ENCODE data around the gene PDCD11. TPM values are rescaled to one million over a fixed set of nuclear protein-coding genes. Genes with fewer than 3 reads are reported as not detected.

Gene PDCD11
- total RNA-seq, 4 donors from 2014 or later, result 12.0 to 17.4 (median 15.0) TPM

DNA sequence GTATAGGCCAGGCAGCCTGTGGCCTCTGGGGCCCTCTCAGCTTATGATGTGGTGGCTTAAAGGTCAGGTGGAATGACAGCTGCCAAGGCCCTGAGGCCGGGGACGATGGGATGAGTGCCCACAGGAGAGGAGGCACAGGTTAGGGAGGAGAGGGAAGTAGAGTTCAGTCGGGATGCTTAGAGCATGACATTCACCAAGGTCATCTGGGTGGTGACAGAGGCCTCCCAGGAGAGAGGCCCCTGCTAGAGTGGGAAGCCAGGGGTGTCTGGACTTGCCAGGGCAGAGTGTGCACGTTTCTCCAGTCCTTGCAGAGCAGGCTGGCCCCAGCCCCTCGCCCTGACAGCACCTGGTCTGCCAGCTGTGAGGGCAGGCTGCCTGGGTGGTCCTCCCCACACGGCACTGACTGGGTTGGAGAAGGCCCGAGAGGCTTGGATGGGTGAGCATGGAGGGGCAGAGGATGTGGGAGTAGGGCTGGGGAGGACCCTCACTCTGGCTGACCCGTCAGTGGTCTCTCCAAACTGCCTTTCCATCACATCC is 60.8 kb downstream of the PDCD11 start:
- Histone ChIP-seq H3K9me3 (no peaks in the 10 kb centered on the region), H3K4me1 (peaks cover 0 to 11% (median 8%) of the 10 kb centered on the region in 4 donors), H3K36me3 (no peaks in the 10 kb centered on the region), H3K27ac (replicated peaks in 1 of 4) (no peak overlapping the region), H3K4me3 (no peak overlapping the region), H3K27me3 (no peaks in the 10 kb centered on the region)
- 97% methylated on average over 6 of the region's 8 CpGs for WGBS
- intact Hi-C loops (cut with DNase I), result no loop called here
- no peak for TF ChIP-seq EP300 (IDR thresholded peaks at IDR 0.05)
- TF ChIP-seq POLR2AphosphoS5 (IDR thresholded peaks at IDR 0.05), result no peak
- TF ChIP-seq, protein P1, sequence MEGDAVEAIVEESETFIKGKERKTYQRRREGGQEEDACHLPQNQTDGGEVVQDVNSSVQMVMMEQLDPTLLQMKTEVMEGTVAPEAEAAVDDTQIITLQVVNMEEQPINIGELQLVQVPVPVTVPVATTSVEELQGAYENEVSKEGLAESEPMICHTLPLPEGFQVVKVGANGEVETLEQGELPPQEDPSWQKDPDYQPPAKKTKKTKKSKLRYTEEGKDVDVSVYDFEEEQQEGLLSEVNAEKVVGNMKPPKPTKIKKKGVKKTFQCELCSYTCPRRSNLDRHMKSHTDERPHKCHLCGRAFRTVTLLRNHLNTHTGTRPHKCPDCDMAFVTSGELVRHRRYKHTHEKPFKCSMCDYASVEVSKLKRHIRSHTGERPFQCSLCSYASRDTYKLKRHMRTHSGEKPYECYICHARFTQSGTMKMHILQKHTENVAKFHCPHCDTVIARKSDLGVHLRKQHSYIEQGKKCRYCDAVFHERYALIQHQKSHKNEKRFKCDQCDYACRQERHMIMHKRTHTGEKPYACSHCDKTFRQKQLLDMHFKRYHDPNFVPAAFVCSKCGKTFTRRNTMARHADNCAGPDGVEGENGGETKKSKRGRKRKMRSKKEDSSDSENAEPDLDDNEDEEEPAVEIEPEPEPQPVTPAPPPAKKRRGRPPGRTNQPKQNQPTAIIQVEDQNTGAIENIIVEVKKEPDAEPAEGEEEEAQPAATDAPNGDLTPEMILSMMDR (IDR thresholded peaks at IDR 0.05), result no peak
- no peak for TF ChIP-seq POLR2A (IDR thresholded peaks at IDR 0.05; ENCODE audit: low read depth)
- no peak for DNase-seq (ENCODE audit: extremely low spot score)

DNA sequence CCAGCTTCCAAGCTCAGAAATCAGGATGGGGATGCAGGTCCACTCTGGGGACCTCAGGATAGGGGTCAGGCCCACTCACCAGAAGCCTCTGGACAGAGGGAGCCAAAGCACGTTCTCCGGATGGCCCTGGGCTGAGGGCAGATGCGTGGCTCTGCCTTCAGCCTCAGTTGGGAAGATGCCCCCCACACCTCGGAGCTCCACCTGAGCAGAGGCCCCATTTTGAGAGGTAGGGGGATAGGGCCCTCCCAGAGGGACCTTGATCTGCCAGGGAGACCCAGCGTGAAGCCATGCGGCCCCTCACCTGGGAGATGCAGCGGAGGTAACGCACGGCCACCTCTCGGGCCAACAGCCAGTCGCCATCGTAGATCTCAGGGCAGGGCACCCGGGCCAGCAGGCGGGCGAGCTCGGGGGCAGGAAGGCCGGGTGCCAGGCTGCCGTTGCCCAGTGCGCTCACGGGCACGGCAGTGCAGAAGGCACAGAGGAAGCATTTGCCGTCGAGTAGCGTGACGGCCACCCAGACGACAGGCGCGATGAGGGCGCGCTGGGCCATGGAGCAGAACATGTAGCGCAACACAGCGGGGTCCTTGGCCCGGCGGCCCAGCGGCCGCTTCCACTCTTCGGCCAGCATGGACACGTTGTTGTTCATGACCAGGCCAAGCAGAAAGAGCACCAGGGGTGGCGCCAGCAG is 61.6 kb downstream of the PDCD11 start:
- Histone ChIP-seq H3K36me3 (no peaks in the 10 kb centered on the region), H3K27me3 (no peaks in the 10 kb centered on the region), H3K9me3 (no peaks in the 10 kb centered on the region), H3K4me1 (peaks cover 0 to 3% (median under 1%) of the 10 kb centered on the region in 4 donors), H3K4me3 (no peak overlapping the region), H3K27ac (replicated peaks in 1 of 4) (no peak overlapping the region)
- intact Hi-C loops (cut with DNase I), result no loop called here
- TF ChIP-seq, protein P1 (IDR thresholded peaks at IDR 0.05), result no peak
- no peak for TF ChIP-seq EP300 (IDR thresholded peaks at IDR 0.05)
- TF ChIP-seq POLR2A (IDR thresholded peaks at IDR 0.05; ENCODE audit: low read depth), result no peak
- TF ChIP-seq POLR2AphosphoS5 (IDR thresholded peaks at IDR 0.05), result no peak
- WGBS, result 98% methylated on average over 14 of the region's 39 CpGs
- no peak for DNase-seq (ENCODE audit: extremely low spot score)

DNA sequence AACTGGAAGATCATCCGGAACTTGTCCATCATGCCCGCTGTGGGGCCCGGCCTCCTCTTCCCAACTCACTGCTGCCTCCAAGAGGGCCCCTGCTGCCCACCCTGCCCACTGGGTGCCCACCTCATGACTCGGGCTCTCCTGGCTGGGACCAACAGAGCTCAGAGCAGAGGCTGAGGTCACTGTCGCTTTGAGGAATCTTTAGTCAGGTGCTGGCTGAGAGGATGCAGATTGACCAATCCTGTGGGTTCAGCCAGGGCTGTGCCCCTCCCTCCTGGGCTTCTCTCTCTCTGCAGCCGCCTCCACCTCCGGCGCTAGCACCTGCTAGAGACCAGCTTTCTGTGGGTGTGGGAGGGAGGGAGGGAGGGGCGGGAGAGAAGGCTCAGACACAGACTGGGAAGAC is 62.3 kb downstream of the PDCD11 start, which contains the start of gene CALHM1:
Gene CALHM1, minus strand, starts transcription at position 181 of the 400 bp plus-strand sequence. Its CDS starts 149 bp downstream, at position 32.
- WGBS, result 66% methylated on average over 2 of the region's 9 CpGs
- no peaks in the 10 kb centered on the region for H3K27me3 ChIP-seq
- H3K36me3 ChIP-seq, result no peaks in the 10 kb centered on the region
- H3K4me3 ChIP-seq, result no peak within 1 kb of the TSS
- no peak for DNase-seq (ENCODE audit: extremely low spot score)
- no peaks in the 10 kb centered on the region for H3K9me3 ChIP-seq
- H3K4me1 ChIP-seq, result no peaks in the 10 kb centered on the region
- intact Hi-C loops (cut with DNase I), result no loop called here
- TF ChIP-seq EP300 (IDR thresholded peaks at IDR 0.05), result no peak
- no peak for TF ChIP-seq POLR2AphosphoS5 (IDR thresholded peaks at IDR 0.05)
- TF ChIP-seq POLR2A (IDR thresholded peaks at IDR 0.05; ENCODE audit: low read depth), result no peak
- H3K27ac ChIP-seq (replicated peaks in 1 of 4), result no peak within 1 kb of the TSS

DNA sequence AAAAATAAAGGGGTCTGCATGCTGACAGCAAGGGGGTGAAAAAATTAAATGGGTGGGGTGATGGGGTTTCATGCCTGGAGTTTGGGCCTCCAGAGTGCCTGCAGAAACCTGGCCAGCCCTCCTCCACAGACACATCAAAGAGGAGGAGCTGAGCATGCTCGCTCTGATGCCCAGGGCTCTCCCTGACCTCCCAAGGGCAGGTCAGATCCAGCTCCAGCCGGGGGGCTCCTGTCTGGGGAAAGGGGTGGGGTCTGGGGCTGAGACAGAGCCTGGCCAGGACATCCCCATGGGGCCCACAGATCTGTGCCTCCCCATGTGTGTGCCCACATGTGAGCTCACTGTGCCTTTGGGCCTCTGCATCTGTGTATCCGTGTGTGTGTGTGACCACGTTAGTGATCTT is 63.2 kb downstream of the PDCD11 start:
- Histone ChIP-seq H3K36me3 (no peaks in the 10 kb centered on the region), H3K4me3 (no peak overlapping the region), H3K27ac (replicated peaks in 1 of 4) (no peak overlapping the region), H3K9me3 (no peaks in the 10 kb centered on the region), H3K4me1 (no peaks in the 10 kb centered on the region), H3K27me3 (no peaks in the 10 kb centered on the region)
- no peak for DNase-seq (ENCODE audit: extremely low spot score)
- 67% methylated on average over 1 of the region's 4 CpGs for WGBS
- intact Hi-C loops (cut with DNase I), result no loop called here
- TF ChIP-seq POLR2AphosphoS5 (IDR thresholded peaks at IDR 0.05) (no peak), POLR2A (IDR thresholded peaks at IDR 0.05; ENCODE audit: low read depth) (no peak), EP300 (IDR thresholded peaks at IDR 0.05) (no peak)
- TF ChIP-seq, protein P1 (IDR thresholded peaks at IDR 0.05), result no peak

DNA sequence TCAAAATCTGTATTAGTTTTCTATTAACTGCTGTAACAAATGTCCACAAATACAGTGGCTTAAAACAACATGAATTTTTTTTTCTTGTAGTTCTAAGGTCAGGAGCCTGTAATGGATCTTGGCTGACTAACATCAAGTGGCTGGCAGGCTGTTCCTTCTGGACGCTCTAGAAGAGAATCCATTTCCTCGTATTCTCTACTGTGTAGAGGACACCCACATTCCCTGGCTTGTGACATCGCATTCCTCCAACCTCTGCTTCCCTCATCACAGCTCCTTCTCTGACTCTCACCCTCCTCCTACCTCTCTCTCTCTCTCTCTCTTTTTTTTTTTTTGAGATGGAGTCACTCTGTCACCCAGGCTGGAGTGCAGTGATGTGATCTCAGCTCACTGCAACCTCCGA is 67.1 kb downstream of the PDCD11 start:
- DNase-seq (ENCODE audit: extremely low spot score), result no peak
- 80% methylated on average over 4 of the region's 4 CpGs for WGBS
- intact Hi-C loops (cut with DNase I), result no loop called here
- H3K4me1 ChIP-seq, result no peaks in the 10 kb centered on the region
- no peak for TF ChIP-seq POLR2AphosphoS5 (IDR thresholded peaks at IDR 0.05)
- TF ChIP-seq POLR2A (IDR thresholded peaks at IDR 0.05; ENCODE audit: low read depth), result no peak
- TF ChIP-seq EP300 (IDR thresholded peaks at IDR 0.05), result no peak
- TF ChIP-seq, protein P1 (IDR thresholded peaks at IDR 0.05), result no peak
- no peak overlapping the region for H3K27ac ChIP-seq (replicated peaks in 1 of 4)
- no peaks in the 10 kb centered on the region for H3K36me3 ChIP-seq
- no peak overlapping the region for H3K4me3 ChIP-seq
- no peaks in the 10 kb centered on the region for H3K27me3 ChIP-seq
- H3K9me3 ChIP-seq, result no peaks in the 10 kb centered on the region

Measured in esophagus muscularis mucosa (tissue), 4 donors.